Peyer's patch (tissue), 4 donors: ENCODE data around the gene OR1L8. TPM values are rescaled to one million over a fixed set of nuclear protein-coding genes. Genes with fewer than 3 reads are reported as not detected.
"Not testable (repeated sequence)": the region's sequence is repeated elsewhere in the genome, so short reads cannot be mapped to it uniquely, and the experiment has no call there.

Experiments
- DNase-seq, 3 donors: peaks; one replicate each; pipeline ENCODE4 v3.0.0-alpha.2; 2017 to 2019
- H3K27ac ChIP-seq, 4 donors: fragments of 200-600 bp; sonication (generic); one replicate each; pipeline ENCODE4 v1.5.1; 2016 to 2019
- H3K27me3 ChIP-seq, 2 donors: fragments of 200-600 bp; sonication (generic); one replicate each; pipeline ENCODE4 v1.5.1; 2019
- H3K36me3 ChIP-seq, 3 donors: fragments of 200-600 bp; sonication (generic); one replicate each; pipeline ENCODE4 v1.5.1; 2016 to 2019
- H3K4me1 ChIP-seq, 4 donors: fragments of 200-600 bp; sonication (generic); one replicate each; pipeline ENCODE4 v1.5.1; 2016 to 2019
- H3K4me3 ChIP-seq, 4 donors: fragments of 200-600 bp; sonication (generic); 1 replicate in 3 of 4; 2 replicates in 1 of 4; pipeline ENCODE4 v1.5.1; 2016 to 2019; ENCODE audit warnings: mild to moderate bottlenecking in 1 of 4
- H3K9me3 ChIP-seq, 4 donors: fragments of 200-600 bp; sonication (generic); one replicate each; pipeline ENCODE4 v1.5.1; 2016 to 2019; ENCODE audit warnings: mild to moderate bottlenecking in 1 of 4
- POLR2A ChIP-seq, 2 donors: fragments of 450-650 bp; IDR thresholded peaks; one replicate each; pipeline ENCODE4 v1.5.1; 2017; ENCODE audit warnings: antibody characterized with exemption in 2 of 2, mild to moderate bottlenecking in 2 of 2, moderate library complexity in 2 of 2
- total RNA-seq, 4 donors: library from RNA; depleted of rRNA; stranded (reverse); fragments of >200 nt; gene quantifications; one replicate each; pipeline ENCODE4 v1.1.0, GENCODE V29; 2016
- TF ChIP-seq, protein P1 (sequence below), 6 experiments: fragments of 450-650 bp in 4 of 6; fragments of 200-600 bp in 2 of 6; sonication (generic) in 1 of 6; IDR thresholded peaks; one replicate each; pipeline ENCODE4 v1.5.1; 2017 to 2019; ENCODE audit warnings: antibody characterized with exemption in 6 of 6, mild to moderate bottlenecking in 3 of 6, moderate library complexity in 1 of 6

The OR1L8 gene
- total RNA-seq, 4 donors from 2014 or later = not detected

DNA sequence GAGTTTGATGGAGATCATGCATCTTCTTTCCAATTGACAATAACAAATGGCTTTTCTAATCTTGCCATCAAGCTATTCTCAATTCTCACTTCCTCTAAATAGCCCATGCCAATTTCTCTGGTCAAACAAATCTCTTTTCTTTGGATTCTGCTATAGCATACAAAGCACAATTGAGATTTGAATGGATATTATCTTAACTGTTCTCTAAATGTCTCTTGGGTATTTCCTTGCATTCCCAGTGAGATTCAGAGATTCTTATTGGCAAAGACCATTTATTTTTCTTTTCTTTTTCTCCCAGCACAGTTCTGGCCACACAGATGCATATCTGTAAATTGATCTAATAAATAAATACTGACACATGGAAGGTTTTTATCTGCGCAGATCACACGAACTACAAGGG is 30.4 kb downstream of the OR1L8 start, which contains the start of gene OR1N2:
Gene OR1N2 (plus strand): TSS at position 301 of the 400 bp plus-strand sequence. CDS start 100 bp downstream, outside the sequence.
- Histone ChIP-seq H3K4me1 (no peaks in the 10 kb centered on the region), H3K36me3 (no peaks in the 10 kb centered on the region), H3K4me3 (no peak within 1 kb of the TSS), H3K27ac (no peak within 1 kb of the TSS), H3K9me3 (no peaks in the 10 kb centered on the region), H3K27me3 (no peaks in the 10 kb centered on the region)
- TF ChIP-seq, protein P1, sequence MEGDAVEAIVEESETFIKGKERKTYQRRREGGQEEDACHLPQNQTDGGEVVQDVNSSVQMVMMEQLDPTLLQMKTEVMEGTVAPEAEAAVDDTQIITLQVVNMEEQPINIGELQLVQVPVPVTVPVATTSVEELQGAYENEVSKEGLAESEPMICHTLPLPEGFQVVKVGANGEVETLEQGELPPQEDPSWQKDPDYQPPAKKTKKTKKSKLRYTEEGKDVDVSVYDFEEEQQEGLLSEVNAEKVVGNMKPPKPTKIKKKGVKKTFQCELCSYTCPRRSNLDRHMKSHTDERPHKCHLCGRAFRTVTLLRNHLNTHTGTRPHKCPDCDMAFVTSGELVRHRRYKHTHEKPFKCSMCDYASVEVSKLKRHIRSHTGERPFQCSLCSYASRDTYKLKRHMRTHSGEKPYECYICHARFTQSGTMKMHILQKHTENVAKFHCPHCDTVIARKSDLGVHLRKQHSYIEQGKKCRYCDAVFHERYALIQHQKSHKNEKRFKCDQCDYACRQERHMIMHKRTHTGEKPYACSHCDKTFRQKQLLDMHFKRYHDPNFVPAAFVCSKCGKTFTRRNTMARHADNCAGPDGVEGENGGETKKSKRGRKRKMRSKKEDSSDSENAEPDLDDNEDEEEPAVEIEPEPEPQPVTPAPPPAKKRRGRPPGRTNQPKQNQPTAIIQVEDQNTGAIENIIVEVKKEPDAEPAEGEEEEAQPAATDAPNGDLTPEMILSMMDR (IDR thresholded peaks at IDR 0.05) = no peak
- no peak for TF ChIP-seq POLR2A (IDR thresholded peaks at IDR 0.05)
- no peak for DNase-seq

GRCh38 chr9:122551371-122551770 is 31.8 kb downstream of the OR1L8 start:
- Histone ChIP-seq H3K27me3 (no peaks in the 10 kb centered on the region), H3K27ac (no peak overlapping the region), H3K9me3 (no peaks in the 10 kb centered on the region), H3K36me3 (no peaks in the 10 kb centered on the region), H3K4me3 (no peak overlapping the region), H3K4me1 (no peaks in the 10 kb centered on the region)
- DNase-seq = no peak
- TF ChIP-seq, protein P1 (IDR thresholded peaks at IDR 0.05) = no peak
- no peak for TF ChIP-seq POLR2A (IDR thresholded peaks at IDR 0.05)

GRCh38 chr9:122546196-122546595 is 37.0 kb downstream of the OR1L8 start:
- Histone ChIP-seq H3K36me3 (no peaks in the 10 kb centered on the region), H3K4me1 (no peaks in the 10 kb centered on the region), H3K27ac (no peak overlapping the region), H3K4me3 (no peak overlapping the region), H3K9me3 (no peaks in the 10 kb centered on the region), H3K27me3 (no peaks in the 10 kb centered on the region)
- no peak for DNase-seq
- TF ChIP-seq POLR2A (IDR thresholded peaks at IDR 0.05) = no peak
- TF ChIP-seq, protein P1 (IDR thresholded peaks at IDR 0.05) = no peak

DNA sequence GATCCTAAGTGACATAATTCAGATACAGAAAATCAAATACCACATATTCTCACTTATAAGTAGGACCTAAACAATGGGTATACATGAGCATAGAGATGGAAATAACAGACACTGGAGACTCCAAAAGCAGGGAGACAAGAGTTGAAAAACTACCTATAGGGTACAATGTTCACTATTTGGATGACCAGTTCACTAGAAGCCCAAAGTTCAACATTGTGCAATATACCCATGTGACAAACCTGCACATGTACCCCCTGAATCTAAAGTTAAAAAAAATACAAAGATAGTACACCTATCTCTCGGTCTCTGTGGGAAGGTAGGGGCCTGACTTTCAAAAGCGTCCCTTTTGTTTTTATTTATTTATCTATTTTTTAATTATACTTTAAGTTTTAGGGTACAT is 44.4 kb downstream of the OR1L8 start:
- DNase-seq = no peak
- H3K4me1 ChIP-seq = no peaks in the 10 kb centered on the region
- H3K4me3 ChIP-seq = no peak overlapping the region
- no peak overlapping the region for H3K27ac ChIP-seq
- no peak for TF ChIP-seq POLR2A (IDR thresholded peaks at IDR 0.05)
- TF ChIP-seq, protein P1 (IDR thresholded peaks at IDR 0.05) = no peak
- no peaks in the 10 kb centered on the region for H3K27me3 ChIP-seq
- no peaks in the 10 kb centered on the region for H3K36me3 ChIP-seq
- H3K9me3 ChIP-seq = no peaks in the 10 kb centered on the region

GRCh38 chr9:122537066-122537465 is 46.1 kb downstream of the OR1L8 start:
- not testable (repeated sequence) for H3K27ac ChIP-seq, H3K9me3 ChIP-seq, H3K36me3 ChIP-seq, H3K4me1 ChIP-seq, H3K27me3 ChIP-seq, H3K4me3 ChIP-seq, DNase-seq

DNA sequence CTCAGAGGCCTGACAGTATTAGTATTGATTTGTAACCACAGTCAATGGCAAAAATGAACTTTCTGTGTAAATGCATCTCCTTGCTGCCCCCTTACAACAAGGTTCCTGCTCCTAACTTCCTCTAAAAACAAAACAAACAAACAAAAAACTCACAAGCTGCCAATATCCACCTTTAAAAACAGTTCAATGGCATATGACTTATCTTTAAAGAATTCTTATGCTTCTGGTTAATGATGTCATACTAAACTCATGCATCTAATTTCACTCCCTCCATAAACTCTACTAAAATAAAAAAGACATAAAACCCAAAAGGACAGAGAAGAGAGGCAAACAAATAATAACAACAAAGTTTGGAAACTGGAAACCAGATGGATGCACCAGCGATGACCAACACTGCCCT is 47.0 kb downstream of the OR1L8 start:
- DNase-seq = no peak
- Histone ChIP-seq H3K4me1 (no peaks in the 10 kb centered on the region), H3K27ac (no peak overlapping the region), H3K4me3 (no peak overlapping the region), H3K36me3 (no peaks in the 10 kb centered on the region), H3K27me3 (no peaks in the 10 kb centered on the region), H3K9me3 (no peaks in the 10 kb centered on the region)
- TF ChIP-seq POLR2A (IDR thresholded peaks at IDR 0.05) = no peak
- TF ChIP-seq, protein P1 (IDR thresholded peaks at IDR 0.05) = no peak

- H3K4me1 ChIP-seq, H3K27ac ChIP-seq, H3K4me3 ChIP-seq, DNase-seq, H3K9me3 ChIP-seq, H3K27me3 ChIP-seq, H3K36me3 ChIP-seq: not testable (repeated sequence)
Observed at GRCh38 chr9:122531157-122531556, 52.0 kb downstream of the OR1L8 start.
